A549 treated with CpdA at 1 μM for 4 hours (cell line): ENCODE results near the gene BSX. TPM values are rescaled to one million over a fixed set of nuclear protein-coding genes. Genes with fewer than 3 reads are reported as not detected.

Experiments
- total RNA-seq: library from RNA; stranded (reverse); fragments of 200-300 nt; extraction: Qiagen RNA extraction; gene quantifications from 5 replicates; pipeline ENCODE4 v1.2.3, GENCODE V29; 2022; ENCODE audit warnings: low read depth

The BSX gene
- not detected in 5 replicates for total RNA-seq

GRCh38 chr11:122981388-122982264 lies at the start of gene BSX:
Gene BSX, minus strand, starts transcription at chr11:122981834. Its CDS starts 163 bp downstream, at chr11:122981671.

Other genes starting within 250 kb of the BSX start
- 0.07 to 0.09 TPM in 2 of 5 replicates, not detected in the others for gene CRTAM, start 143.3 kb downstream of the BSX start, total RNA-seq
- gene JHY, start 99.1 kb downstream of the BSX start, total RNA-seq: 3.1 to 4.2 TPM (median 3.4 TPM) in 5 replicates
- gene HSPA8, start 80.3 kb upstream of the BSX start, total RNA-seq: 1,734 to 2,080 TPM (median 1,815 TPM) in 5 replicates
- 22.8 to 35.9 TPM (median 31.0 TPM) in 5 replicates for gene CLMP, start 213.4 kb upstream of the BSX start, total RNA-seq